Neural progenitor cell (in vitro differentiated cells): ENCODE results near the gene CTNNBL1.

Source experiments
- CTCF ChIP-seq: fragments of 200-600 bp; sonication (generic); IDR thresholded peaks from 2 replicates; pipeline ENCODE4 v1.5.1; 2017; ENCODE audit warnings: antibody characterized with exemption, mild to moderate bottlenecking
- EZH2 ChIP-seq: fragments of 200-600 bp; sonication (generic); IDR thresholded peaks from 2 replicates; pipeline ENCODE4 v1.6.1; 2017; ENCODE audit warnings: antibody characterized with exemption, mild to moderate bottlenecking, moderate library complexity
- EZH2phosphoT487 ChIP-seq: fragments of 200-600 bp; sonication (generic); IDR thresholded peaks from 2 replicates; pipeline ENCODE4 v1.6.1; 2017; ENCODE audit warnings: antibody characterized with exemption

GRCh38 chr20:37899105-37900045 is 205.5 kb downstream of the CTNNBL1 start:
- TF ChIP-seq CTCF (no peak), EZH2phosphoT487 (no peak), EZH2 (no peak)
